GDM1 (cell line): ENCODE measurements around the gene SLC22A12.
"Not testable (repeated sequence)": the region's sequence is repeated elsewhere in the genome, so short reads cannot be mapped to it uniquely, and the experiment has no call there.

Experiments
- DNase-seq: peaks from one replicate; lab custom pipeline; 2025; lab: John Stamatoyannopoulos, UW

SLC22A12 gene

GRCh38 chr11:64585150-64585549 is 5.9 kb upstream of the SLC22A12 start:
- no peak for DNase-seq

GRCh38 chr11:64586366-64586765 is 4.7 kb upstream of the SLC22A12 start:
- DNase-seq: no peak

- DNase-seq: no peak
These were observed 2.3 kb upstream of the SLC22A12 start for GRCh38 chr11:64588701-64589100.

- no peak for DNase-seq
These were observed 525 bp downstream of the SLC22A12 start for GRCh38 chr11:64591257-64592233.

- no peak for DNase-seq
These were observed 1.2 kb downstream of the SLC22A12 start for GRCh38 chr11:64592234-64592615.

- DNase-seq: no peak
These were observed 1.6 kb downstream of the SLC22A12 start for GRCh38 chr11:64592656-64593055.

- DNase-seq: no peak
These were observed 2.4 kb downstream of the SLC22A12 start for GRCh38 chr11:64593156-64594105.

- DNase-seq: no peak
These were observed 3.3 kb downstream of the SLC22A12 start for GRCh38 chr11:64594159-64594939.

GRCh38 chr11:64595922-64596321 is 4.9 kb downstream of the SLC22A12 start:
- DNase-seq: not testable (repeated sequence)

- DNase-seq: no peak
These were observed 6.7 kb downstream of the SLC22A12 start for GRCh38 chr11:64597671-64598101.

- no peak for DNase-seq
These were observed 7.2 kb downstream of the SLC22A12 start for GRCh38 chr11:64598106-64598796.

GRCh38 chr11:64598797-64599697 is 8.0 kb downstream of the SLC22A12 start:
- no peak for DNase-seq

GRCh38 chr11:64599698-64600211 is 8.7 kb downstream of the SLC22A12 start:
- DNase-seq: no peak

GRCh38 chr11:64600281-64600992 is 9.4 kb downstream of the SLC22A12 start:
- DNase-seq: no peak

GRCh38 chr11:64601605-64602465 is 10.8 kb downstream of the SLC22A12 start:
- DNase-seq: no peak

- DNase-seq: no peak
These were observed 11.5 kb downstream of the SLC22A12 start for GRCh38 chr11:64602466-64603070.

- DNase-seq: no peak
These were observed 12.5 kb downstream of the SLC22A12 start for GRCh38 chr11:64603411-64604110.
